GM12875 (cell line): ENCODE data around the gene MAPK10.

Source experiments
- H3K4me3 ChIP-seq: one replicate; pipeline ENCODE4 v1.5.1; 2011; ENCODE audit warnings: low read depth, low read length, control low read depth
- TF ChIP-seq, protein P1 (sequence below): IDR thresholded peaks from 2 replicates; pipeline ENCODE4 v1.5.1; 2011; ENCODE audit warnings: low read depth, mild to moderate bottlenecking, control low read depth, inconsistent platforms, low read length, moderate library complexity, borderline replicate concordance; ENCODE audit not compliant: insufficient read depth

Gene MAPK10

DNA sequence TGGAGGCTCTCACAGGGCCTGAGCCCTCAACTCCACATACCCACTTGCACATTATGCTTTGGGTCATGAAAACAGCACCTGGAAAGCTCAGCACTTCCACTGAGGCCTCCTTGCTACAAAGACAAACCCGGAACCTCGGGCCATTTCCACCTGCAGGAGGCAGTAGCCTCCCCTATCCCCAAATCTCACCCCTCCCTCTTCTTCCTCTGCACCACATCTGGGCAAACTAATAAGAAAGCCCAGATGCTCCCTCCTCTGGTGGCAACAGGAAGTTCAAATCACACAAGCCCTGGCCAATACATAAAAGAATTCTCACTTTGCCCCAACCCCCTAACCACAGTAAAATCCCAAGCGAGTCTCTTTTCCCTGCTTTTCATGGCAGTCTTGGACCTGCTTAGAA, 136.4 kb downstream of the MAPK10 start:
- TF ChIP-seq, protein P1, sequence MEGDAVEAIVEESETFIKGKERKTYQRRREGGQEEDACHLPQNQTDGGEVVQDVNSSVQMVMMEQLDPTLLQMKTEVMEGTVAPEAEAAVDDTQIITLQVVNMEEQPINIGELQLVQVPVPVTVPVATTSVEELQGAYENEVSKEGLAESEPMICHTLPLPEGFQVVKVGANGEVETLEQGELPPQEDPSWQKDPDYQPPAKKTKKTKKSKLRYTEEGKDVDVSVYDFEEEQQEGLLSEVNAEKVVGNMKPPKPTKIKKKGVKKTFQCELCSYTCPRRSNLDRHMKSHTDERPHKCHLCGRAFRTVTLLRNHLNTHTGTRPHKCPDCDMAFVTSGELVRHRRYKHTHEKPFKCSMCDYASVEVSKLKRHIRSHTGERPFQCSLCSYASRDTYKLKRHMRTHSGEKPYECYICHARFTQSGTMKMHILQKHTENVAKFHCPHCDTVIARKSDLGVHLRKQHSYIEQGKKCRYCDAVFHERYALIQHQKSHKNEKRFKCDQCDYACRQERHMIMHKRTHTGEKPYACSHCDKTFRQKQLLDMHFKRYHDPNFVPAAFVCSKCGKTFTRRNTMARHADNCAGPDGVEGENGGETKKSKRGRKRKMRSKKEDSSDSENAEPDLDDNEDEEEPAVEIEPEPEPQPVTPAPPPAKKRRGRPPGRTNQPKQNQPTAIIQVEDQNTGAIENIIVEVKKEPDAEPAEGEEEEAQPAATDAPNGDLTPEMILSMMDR = peak; percentile 42; the same call in 1 of the 2 replicates
- H3K4me3 ChIP-seq = no peak overlapping the region

DNA sequence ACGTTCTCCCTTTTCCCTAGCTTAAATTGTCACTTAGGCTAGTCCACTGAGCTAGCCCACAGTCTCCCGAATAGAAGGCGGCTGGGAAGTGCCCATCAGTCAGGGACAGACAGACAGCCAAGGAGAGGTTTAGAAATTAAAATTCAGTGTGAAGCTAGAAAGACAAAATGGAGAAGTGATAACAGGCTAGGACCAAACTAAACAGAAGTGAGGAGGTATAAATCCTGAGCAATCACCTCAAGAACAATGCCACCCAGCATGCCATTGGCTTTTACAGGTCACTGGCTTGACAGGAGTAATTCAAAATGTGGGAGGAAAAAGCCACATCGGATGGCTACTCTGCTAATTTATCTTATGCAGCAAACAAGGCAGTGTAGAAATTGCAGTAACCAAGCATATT, 138.9 kb downstream of the MAPK10 start:
- no peak overlapping the region for H3K4me3 ChIP-seq
- TF ChIP-seq, protein P1 = no peak

DNA sequence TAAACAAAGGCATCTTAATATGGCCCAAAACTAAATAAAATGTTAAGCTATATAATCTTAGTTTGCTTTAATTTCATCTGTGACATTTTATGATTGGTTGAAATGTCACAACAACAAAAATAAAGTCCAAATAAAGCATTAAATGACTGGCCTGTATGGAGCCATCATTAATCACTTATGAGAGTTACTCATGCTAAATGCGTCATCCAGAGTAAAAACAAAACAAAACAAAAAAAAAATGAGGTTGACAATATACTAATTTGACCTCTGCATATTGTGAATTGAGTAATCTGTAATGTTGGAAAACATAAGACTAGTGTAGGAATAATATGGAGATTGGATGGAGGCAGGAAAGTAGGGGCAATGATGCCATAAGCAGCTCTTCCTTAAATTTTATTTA, 139.7 kb downstream of the MAPK10 start:
- TF ChIP-seq, protein P1 = no peak
- H3K4me3 ChIP-seq = no peak overlapping the region

DNA sequence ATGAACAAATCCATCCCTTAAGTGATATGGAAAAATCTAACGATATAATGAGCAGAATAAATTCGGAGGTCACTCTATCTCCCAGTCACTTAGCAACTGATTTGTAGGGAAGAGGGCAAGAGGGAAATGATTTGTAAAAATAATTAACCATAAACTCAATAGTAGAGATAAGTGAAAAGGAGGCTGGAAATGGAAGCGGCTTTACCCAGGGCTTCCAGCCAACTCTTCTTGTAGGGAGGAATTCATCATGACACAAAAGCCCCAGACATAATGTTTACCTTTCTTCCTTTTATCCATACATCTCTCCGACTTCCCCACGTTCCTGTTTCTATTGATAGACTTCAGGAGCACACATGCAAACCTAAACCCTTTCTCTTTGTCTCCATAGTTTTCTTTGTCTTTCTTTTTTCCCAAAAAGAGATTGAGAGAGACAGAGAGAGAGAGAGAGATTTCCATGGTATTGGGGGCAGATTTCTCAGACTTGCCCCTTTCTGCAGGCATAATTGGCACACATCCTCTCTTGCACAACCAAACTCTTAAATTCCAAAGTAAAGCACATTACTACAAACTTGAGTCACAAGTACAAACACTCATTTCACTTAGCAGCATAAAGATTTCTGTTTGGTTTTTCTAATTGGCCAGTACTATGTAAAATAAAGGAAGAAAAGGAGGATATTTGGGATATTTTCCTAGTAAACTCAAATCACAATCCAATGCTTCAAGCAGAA, 140.9 kb downstream of the MAPK10 start:
- TF ChIP-seq, protein P1 = no peak
- H3K4me3 ChIP-seq = no peak overlapping the region

DNA sequence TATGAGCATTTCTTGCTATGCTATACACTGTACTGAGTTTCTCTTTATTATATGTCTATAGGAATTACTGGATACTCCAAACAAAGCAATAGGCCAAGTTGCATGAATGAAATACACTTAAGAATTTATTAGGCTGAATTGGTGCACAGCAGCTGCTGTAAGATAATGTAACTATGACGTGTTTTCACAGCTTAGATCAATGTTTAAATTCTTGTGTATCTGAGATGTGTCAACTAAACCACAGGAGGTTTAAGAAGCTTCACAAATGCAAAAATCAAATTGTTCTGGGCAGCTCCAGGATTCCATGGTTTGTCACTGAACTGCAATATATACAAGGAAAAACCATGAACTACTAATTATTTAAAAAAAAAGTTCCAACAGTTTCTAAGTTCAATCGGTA, 156.7 kb downstream of the MAPK10 start:
- TF ChIP-seq, protein P1 = no peak
- no peak overlapping the region for H3K4me3 ChIP-seq

DNA sequence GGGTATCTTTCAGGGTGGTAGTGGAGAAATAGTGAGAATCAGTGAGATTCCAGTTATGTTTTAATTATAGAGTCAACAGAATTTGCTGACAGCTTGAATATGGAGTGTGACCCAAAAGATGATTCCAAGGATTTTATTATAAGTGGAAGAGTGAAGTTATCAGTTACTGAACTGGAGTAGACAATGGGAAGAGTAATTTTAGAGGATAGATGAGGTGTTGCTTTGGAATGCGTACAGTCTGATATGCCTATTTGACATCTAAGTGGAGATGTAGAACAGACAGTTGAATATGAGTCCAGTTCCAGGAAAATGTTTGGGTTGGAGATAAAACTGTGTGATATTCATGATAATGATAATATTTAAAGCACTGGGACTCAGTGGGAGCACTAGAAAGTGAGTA, 174.2 kb downstream of the MAPK10 start:
- TF ChIP-seq, protein P1 = no peak
- H3K4me3 ChIP-seq = no peak overlapping the region

DNA sequence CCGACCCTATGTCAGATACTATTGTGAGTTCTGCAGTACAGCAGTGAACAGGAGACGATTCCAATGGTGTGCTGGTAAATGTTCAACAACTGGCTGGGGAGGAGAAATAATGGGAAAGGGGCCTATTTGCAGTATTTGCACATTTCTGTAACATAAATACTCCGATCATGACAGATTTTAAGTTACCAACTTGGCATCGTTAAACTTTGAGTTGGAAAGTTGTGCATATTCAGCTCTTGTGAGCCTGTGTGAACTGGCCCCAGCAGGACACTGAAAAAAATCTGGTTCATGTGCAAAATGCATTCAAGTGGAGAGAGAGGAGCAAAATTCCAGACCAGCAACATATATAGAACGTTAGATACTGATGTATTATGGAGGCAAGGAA, 175.0 kb downstream of the MAPK10 start:
- TF ChIP-seq, protein P1 = no peak
- no peak overlapping the region for H3K4me3 ChIP-seq
